ENCODE results near the gene P2RX7.

The P2RX7 gene

GRCh38 chr12:121115530-121115929 lies 17.1 kb upstream of the P2RX7 start:
- peaks cover 3% of the 10 kb centered on the region for H3K4me1 ChIP-seq (ENCODE audit: insufficient read depth, low read length)
- no peak overlapping the region for H2AFZ ChIP-seq (ENCODE audit: low read depth, low read length)
- no peaks in the 10 kb centered on the region for H3K9me3 ChIP-seq (ENCODE audit: low read length)
- no peak overlapping the region for H3K4me3 ChIP-seq (ENCODE audit: low read length)
- H3K27me3 ChIP-seq (ENCODE audit: insufficient read depth, low read length): no peaks in the 10 kb centered on the region
- H3K36me3 ChIP-seq (ENCODE audit: insufficient read depth, low read length): no peaks in the 10 kb centered on the region

- no peak overlapping the region for H3K4me3 ChIP-seq (ENCODE audit: low read length)
- no peaks in the 10 kb centered on the region for H3K9me3 ChIP-seq (ENCODE audit: low read length)
- no peak overlapping the region for H2AFZ ChIP-seq (ENCODE audit: low read depth, low read length)
- peaks cover 3% of the 10 kb centered on the region for H3K4me1 ChIP-seq (ENCODE audit: insufficient read depth, low read length)
- H3K27me3 ChIP-seq (ENCODE audit: insufficient read depth, low read length): no peaks in the 10 kb centered on the region
- H3K36me3 ChIP-seq (ENCODE audit: insufficient read depth, low read length): no peaks in the 10 kb centered on the region
Measured at GRCh38 chr12:121116318-121117225, 16.1 kb upstream of the P2RX7 start.

- no peaks in the 10 kb centered on the region for H3K36me3 ChIP-seq (ENCODE audit: insufficient read depth, low read length)
- no peaks in the 10 kb centered on the region for H3K27me3 ChIP-seq (ENCODE audit: insufficient read depth, low read length)
- H3K4me1 ChIP-seq (ENCODE audit: insufficient read depth, low read length): peaks cover 3% of the 10 kb centered on the region
Measured at GRCh38 chr12:121117226-121117777, 15.4 kb upstream of the P2RX7 start.

GRCh38 chr12:121120323-121120722 lies 12.4 kb upstream of the P2RX7 start:
- no peaks in the 10 kb centered on the region for H3K4me1 ChIP-seq (ENCODE audit: insufficient read depth, low read length)
- no peaks in the 10 kb centered on the region for H3K9me3 ChIP-seq (ENCODE audit: low read length)
- no peak overlapping the region for H2AFZ ChIP-seq (ENCODE audit: low read depth, low read length)
- no peaks in the 10 kb centered on the region for H3K27me3 ChIP-seq (ENCODE audit: insufficient read depth, low read length)
- H3K4me3 ChIP-seq (ENCODE audit: low read length): no peak overlapping the region
- no peaks in the 10 kb centered on the region for H3K36me3 ChIP-seq (ENCODE audit: insufficient read depth, low read length)

More at GRCh38 chr12:121117226-121117777, 15.4 kb upstream of the P2RX7 start:
- Histone ChIP-seq H3K9me3 (ENCODE audit: low read length) (no peaks in the 10 kb centered on the region), H2AFZ (ENCODE audit: low read depth, low read length) (no peak overlapping the region), H3K4me3 (ENCODE audit: low read length) (no peak overlapping the region)

GRCh38 chr12:121120989-121121755 lies 11.5 kb upstream of the P2RX7 start:
- no peak overlapping the region for H2AFZ ChIP-seq (ENCODE audit: low read depth, low read length)
- no peak overlapping the region for H3K4me3 ChIP-seq (ENCODE audit: low read length)
- H3K27me3 ChIP-seq (ENCODE audit: insufficient read depth, low read length): no peaks in the 10 kb centered on the region
- H3K4me1 ChIP-seq (ENCODE audit: insufficient read depth, low read length): no peaks in the 10 kb centered on the region
- no peaks in the 10 kb centered on the region for H3K36me3 ChIP-seq (ENCODE audit: insufficient read depth, low read length)
- no peaks in the 10 kb centered on the region for H3K9me3 ChIP-seq (ENCODE audit: low read length)

GRCh38 chr12:121121805-121122204 lies 10.9 kb upstream of the P2RX7 start:
- Histone ChIP-seq H3K4me3 (ENCODE audit: low read length) (no peak overlapping the region), H3K9me3 (ENCODE audit: low read length) (no peaks in the 10 kb centered on the region), H2AFZ (ENCODE audit: low read depth, low read length) (no peak overlapping the region), H3K36me3 (ENCODE audit: insufficient read depth, low read length) (no peaks in the 10 kb centered on the region), H3K4me1 (ENCODE audit: insufficient read depth, low read length) (no peaks in the 10 kb centered on the region), H3K27me3 (ENCODE audit: insufficient read depth, low read length) (no peaks in the 10 kb centered on the region)

- H2AFZ ChIP-seq (ENCODE audit: low read depth, low read length): no peak overlapping the region
- no peaks in the 10 kb centered on the region for H3K36me3 ChIP-seq (ENCODE audit: insufficient read depth, low read length)
- no peaks in the 10 kb centered on the region for H3K4me1 ChIP-seq (ENCODE audit: insufficient read depth, low read length)
Measured at GRCh38 chr12:121123488-121123887, 9.2 kb upstream of the P2RX7 start.

GRCh38 chr12:121124402-121125109 lies 8.1 kb upstream of the P2RX7 start:
- Histone ChIP-seq H2AFZ (ENCODE audit: low read depth, low read length) (no peak overlapping the region), H3K4me1 (ENCODE audit: insufficient read depth, low read length) (no peaks in the 10 kb centered on the region), H3K9me3 (ENCODE audit: low read length) (no peaks in the 10 kb centered on the region), H3K36me3 (ENCODE audit: insufficient read depth, low read length) (no peaks in the 10 kb centered on the region), H3K4me3 (ENCODE audit: low read length) (no peak overlapping the region), H3K27me3 (ENCODE audit: insufficient read depth, low read length) (no peaks in the 10 kb centered on the region)

More at GRCh38 chr12:121123488-121123887, 9.2 kb upstream of the P2RX7 start:
- H3K27me3 ChIP-seq (ENCODE audit: insufficient read depth, low read length): no peaks in the 10 kb centered on the region
- no peaks in the 10 kb centered on the region for H3K9me3 ChIP-seq (ENCODE audit: low read length)
- H3K4me3 ChIP-seq (ENCODE audit: low read length): no peak overlapping the region

- Histone ChIP-seq H3K36me3 (ENCODE audit: insufficient read depth, low read length) (no peaks in the 10 kb centered on the region), H3K27me3 (ENCODE audit: insufficient read depth, low read length) (peaks cover 4% of the 10 kb centered on the region), H3K9me3 (ENCODE audit: low read length) (no peaks in the 10 kb centered on the region), H3K4me1 (ENCODE audit: insufficient read depth, low read length) (no peaks in the 10 kb centered on the region), H2AFZ (ENCODE audit: low read depth, low read length) (no peak overlapping the region), H3K4me3 (ENCODE audit: low read length) (no peak overlapping the region)
Measured at GRCh38 chr12:121127501-121127900, 5.2 kb upstream of the P2RX7 start.

GRCh38 chr12:121128908-121129810 lies 3.5 kb upstream of the P2RX7 start:
- Histone ChIP-seq H3K4me1 (ENCODE audit: insufficient read depth, low read length) (peaks cover 7% of the 10 kb centered on the region), H2AFZ (ENCODE audit: low read depth, low read length) (no peak overlapping the region), H3K4me3 (ENCODE audit: low read length) (no peak overlapping the region), H3K27me3 (ENCODE audit: insufficient read depth, low read length) (peaks cover 12% of the 10 kb centered on the region), H3K36me3 (ENCODE audit: insufficient read depth, low read length) (no peaks in the 10 kb centered on the region), H3K9me3 (ENCODE audit: low read length) (no peaks in the 10 kb centered on the region)

GRCh38 chr12:121129811-121130147 lies 2.9 kb upstream of the P2RX7 start:
- no peak overlapping the region for H2AFZ ChIP-seq (ENCODE audit: low read depth, low read length)
- H3K4me1 ChIP-seq (ENCODE audit: insufficient read depth, low read length): peaks cover 7% of the 10 kb centered on the region
- H3K36me3 ChIP-seq (ENCODE audit: insufficient read depth, low read length): no peaks in the 10 kb centered on the region
- H3K9me3 ChIP-seq (ENCODE audit: low read length): no peaks in the 10 kb centered on the region
- no peak overlapping the region for H3K4me3 ChIP-seq (ENCODE audit: low read length)
- peaks cover 12% of the 10 kb centered on the region for H3K27me3 ChIP-seq (ENCODE audit: insufficient read depth, low read length)

- Histone ChIP-seq H3K4me1 (ENCODE audit: insufficient read depth, low read length) (peaks cover 7% of the 10 kb centered on the region), H3K36me3 (ENCODE audit: insufficient read depth, low read length) (no peaks in the 10 kb centered on the region), H3K9me3 (ENCODE audit: low read length) (no peaks in the 10 kb centered on the region), H3K27me3 (ENCODE audit: insufficient read depth, low read length) (peaks cover 12% of the 10 kb centered on the region), H3K4me3 (ENCODE audit: low read length) (no peak overlapping the region), H2AFZ (ENCODE audit: low read depth, low read length) (no peak overlapping the region)
Measured at GRCh38 chr12:121130866-121131373, 1.8 kb upstream of the P2RX7 start.
